GM21515 (cell line): ENCODE measurements around the gene LRRC70.

Source experiments
- ATAC-seq: cut with Tn5 transposase; IDR thresholded peaks from one replicate; pipeline ENCODE4 v1.9.1; 2021; ENCODE audit not compliant: unreplicated experiment

LRRC70 gene

GRCh38 chr5:62574599-62574998 is 4.0 kb upstream of the LRRC70 start:
- ATAC-seq: no peak

GRCh38 chr5:62575066-62575465 is 3.6 kb upstream of the LRRC70 start:
- no peak for ATAC-seq

GRCh38 chr5:62575489-62575888 is 3.1 kb upstream of the LRRC70 start:
- no peak for ATAC-seq

GRCh38 chr5:62576570-62577170 is 1.9 kb upstream of the LRRC70 start:
- ATAC-seq: no peak

- no peak for ATAC-seq
Measured at GRCh38 chr5:62577488-62577887, 1.1 kb upstream of the LRRC70 start.

GRCh38 chr5:62579761-62580160 is 1.1 kb downstream of the LRRC70 start:
- ATAC-seq: no peak

GRCh38 chr5:62581836-62582597 is 3.4 kb downstream of the LRRC70 start:
- no peak for ATAC-seq

- ATAC-seq: no peak
Measured at GRCh38 chr5:62584391-62584790, 5.8 kb downstream of the LRRC70 start.

GRCh38 chr5:62585306-62585705 is 6.7 kb downstream of the LRRC70 start:
- no peak for ATAC-seq

- no peak for ATAC-seq
Measured at GRCh38 chr5:62585751-62586150, 7.1 kb downstream of the LRRC70 start.

- no peak for ATAC-seq
Measured at GRCh38 chr5:62587737-62588136, 9.1 kb downstream of the LRRC70 start.

GRCh38 chr5:62588668-62589067 is 10.0 kb downstream of the LRRC70 start:
- no peak for ATAC-seq

- ATAC-seq: no peak
Measured at GRCh38 chr5:62589504-62589903, 10.9 kb downstream of the LRRC70 start.

- ATAC-seq: no peak
Measured at GRCh38 chr5:62590387-62590786, 11.8 kb downstream of the LRRC70 start.

GRCh38 chr5:62592558-62592957 is 13.9 kb downstream of the LRRC70 start:
- no peak for ATAC-seq

- no peak for ATAC-seq
Measured at GRCh38 chr5:62593331-62593730, 14.7 kb downstream of the LRRC70 start.

- no peak for ATAC-seq
Measured at GRCh38 chr5:62594364-62594984, 15.9 kb downstream of the LRRC70 start.

- no peak for ATAC-seq
Measured at GRCh38 chr5:62596096-62596495, 17.5 kb downstream of the LRRC70 start.

- no peak for ATAC-seq
Measured at GRCh38 chr5:62596691-62597090, 18.1 kb downstream of the LRRC70 start.

- ATAC-seq: no peak
Measured at GRCh38 chr5:62597314-62597713, 18.7 kb downstream of the LRRC70 start.

GRCh38 chr5:62600560-62601252 is 22.1 kb downstream of the LRRC70 start:
- no peak for ATAC-seq

- no peak for ATAC-seq
Measured at GRCh38 chr5:62603934-62604333, 25.3 kb downstream of the LRRC70 start.
